H1 (cell line): ENCODE results near the gene SPEF1. TPM values are rescaled to one million over a fixed set of nuclear protein-coding genes. Genes with fewer than 3 reads are reported as not detected.

Experiments used
- SUZ12 ChIP-seq: fragments of 200-600 bp; sonication (generic); IDR thresholded peaks from 2 replicates; pipeline ENCODE4 v1.6.1; 2012; ENCODE audit warnings: mild to moderate bottlenecking, inconsistent platforms, low read length, moderate library complexity, mixed read lengths
- TEAD4 ChIP-seq: IDR thresholded peaks from 2 replicates; pipeline ENCODE4 v1.6.1; 2012; ENCODE audit warnings: low read depth, low read length, inconsistent platforms, mixed read lengths
- polyA plus RNA-seq, 7 experiments: library from polyadenylated mRNA; depleted of rRNA in 3 of 7; stranded (reverse) in 5 of 7; unstranded in 2 of 7; fragments of >200 nt in 5 of 7; fragments of 200-250 nt in 2 of 7; gene quantifications; 1 replicate in 5 of 7; 2 replicates in 1 of 7; 4 replicates in 1 of 7; pipeline versions ENCODE4 v1.2.1 to v1.2.3, GENCODE V29; 2011 to 2013; ENCODE audit warnings: missing spikeins in 2 of 7, mixed read lengths in 2 of 7
- total RNA-seq: library from RNA; stranded (reverse); fragmentation: NEBNext Ultra II Directional; extraction: Animal tissue kit (Norgen Biotek cat#: 25700); gene quantifications from 2 replicates; pipeline ENCODE4 v1.2.1, GENCODE V29; 2021

The SPEF1 gene
- total and polyA plus RNA-seq, 2 of the 8 experiments (the other 6 are each of a cell fraction or from before 2014, with no cell fraction given): 0.51 to 0.71 TPM

DNA sequence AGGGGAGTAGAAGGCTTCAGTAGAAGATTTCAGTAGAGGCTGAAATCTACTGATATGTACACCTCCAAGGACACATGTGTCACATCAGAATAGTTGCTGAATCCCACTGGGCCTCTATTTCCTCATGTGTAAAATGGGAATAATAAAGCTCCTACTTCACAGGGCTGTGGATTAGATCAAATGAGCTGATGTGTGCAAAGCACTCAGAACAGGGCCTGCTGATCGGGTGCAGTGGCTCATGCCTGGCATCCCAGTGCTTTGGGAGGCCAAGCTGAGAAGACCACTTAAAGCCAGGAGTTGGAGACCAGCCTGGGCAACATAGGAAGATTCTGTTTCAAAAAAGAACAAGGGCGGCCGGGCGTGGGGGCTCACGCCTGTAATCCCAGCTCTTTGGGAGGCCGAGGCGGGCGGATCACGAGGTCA lies 31.0 kb upstream of the SPEF1 start (continued):
- TF ChIP-seq TEAD4 (no peak), SUZ12 (no peak)
